Measurements from ENCODE around the gene CNGB1.

CNGB1 gene

DNA sequence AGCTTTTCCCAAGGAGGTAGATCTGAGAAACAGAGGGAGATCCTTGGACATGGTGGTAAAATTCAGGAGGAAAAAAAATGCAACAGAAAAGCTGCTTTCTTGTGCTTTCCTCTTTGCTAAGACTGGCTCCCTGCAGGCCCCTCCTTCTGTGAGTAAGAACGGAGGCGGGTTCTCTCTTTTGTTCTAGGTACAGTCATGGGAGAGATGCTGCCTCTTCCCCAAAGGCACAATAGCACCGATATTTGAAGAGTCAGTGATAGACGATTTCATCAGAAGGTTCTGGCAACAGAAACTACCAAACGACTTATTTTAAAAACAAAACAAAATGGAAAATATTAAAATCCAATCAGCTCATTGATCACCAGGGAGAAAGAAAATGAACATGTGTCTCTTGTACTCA, 136.0 kb downstream of the CNGB1 start:
- TF ChIP-seq, protein P1, sequence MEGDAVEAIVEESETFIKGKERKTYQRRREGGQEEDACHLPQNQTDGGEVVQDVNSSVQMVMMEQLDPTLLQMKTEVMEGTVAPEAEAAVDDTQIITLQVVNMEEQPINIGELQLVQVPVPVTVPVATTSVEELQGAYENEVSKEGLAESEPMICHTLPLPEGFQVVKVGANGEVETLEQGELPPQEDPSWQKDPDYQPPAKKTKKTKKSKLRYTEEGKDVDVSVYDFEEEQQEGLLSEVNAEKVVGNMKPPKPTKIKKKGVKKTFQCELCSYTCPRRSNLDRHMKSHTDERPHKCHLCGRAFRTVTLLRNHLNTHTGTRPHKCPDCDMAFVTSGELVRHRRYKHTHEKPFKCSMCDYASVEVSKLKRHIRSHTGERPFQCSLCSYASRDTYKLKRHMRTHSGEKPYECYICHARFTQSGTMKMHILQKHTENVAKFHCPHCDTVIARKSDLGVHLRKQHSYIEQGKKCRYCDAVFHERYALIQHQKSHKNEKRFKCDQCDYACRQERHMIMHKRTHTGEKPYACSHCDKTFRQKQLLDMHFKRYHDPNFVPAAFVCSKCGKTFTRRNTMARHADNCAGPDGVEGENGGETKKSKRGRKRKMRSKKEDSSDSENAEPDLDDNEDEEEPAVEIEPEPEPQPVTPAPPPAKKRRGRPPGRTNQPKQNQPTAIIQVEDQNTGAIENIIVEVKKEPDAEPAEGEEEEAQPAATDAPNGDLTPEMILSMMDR (conservative IDR thresholded peaks at IDR 0.05; ENCODE audit: low read depth, low read length): no peak
- no peak overlapping the region for H3K4me3 ChIP-seq (ENCODE audit: low read length)
- no peak for DNase-seq (ENCODE audit: low read depth)

All from retinal pigment epithelial cell (primary cell).